Skin epidermis (tissue), 12 donors: Measurements from ENCODE around the gene PDE7B.
A peak's percentile ranks its signal among the peaks of the same experiment; 100 is the strongest.
"Not testable (repeated sequence)": the region's sequence is repeated elsewhere in the genome, so short reads cannot be mapped to it uniquely, and the experiment has no call there.

Experiments used
- H3K27ac ChIP-seq, 21 experiments: fragments of 200-600 bp; sonication (generic) in 11 of 21; one replicate each; pipeline ENCODE4 v1.5.0; 2020; ENCODE audit warnings: mild to moderate bottlenecking in 3 of 21, inconsistent platforms in 2 of 21, moderate library complexity in 2 of 21
- H3K4me3 ChIP-seq, 7 experiments: fragments of 200-600 bp; sonication (generic) in 2 of 7; one replicate each; pipeline ENCODE4 v1.5.0; 2020; ENCODE audit warnings: inconsistent platforms in 2 of 7, mild to moderate bottlenecking in 2 of 7, moderate library complexity in 1 of 7

Gene PDE7B

GRCh38 chr6:136189104-136189503 is 337.6 kb downstream of the PDE7B start:
- Histone ChIP-seq H3K27ac (no peak overlapping the region), H3K4me3 (no peak overlapping the region)

GRCh38 chr6:136191606-136192312 is 340.3 kb downstream of the PDE7B start:
- Histone ChIP-seq H3K27ac (no peak overlapping the region), H3K4me3 (no peak overlapping the region)

GRCh38 chr6:136192902-136193301 is 341.4 kb downstream of the PDE7B start:
- no peak overlapping the region for H3K4me3 ChIP-seq
- no peak overlapping the region for H3K27ac ChIP-seq

- H3K27ac ChIP-seq = no peak overlapping the region
- no peak overlapping the region for H3K4me3 ChIP-seq
These were observed 350.2 kb downstream of the PDE7B start for GRCh38 chr6:136201732-136202131.

- no peak overlapping the region for H3K27ac ChIP-seq
- H3K4me3 ChIP-seq = no peak overlapping the region
These were observed 357.3 kb downstream of the PDE7B start for GRCh38 chr6:136208783-136209182.

- H3K4me3 ChIP-seq = no peak overlapping the region
- no peak overlapping the region for H3K27ac ChIP-seq
These were observed 358.0 kb downstream of the PDE7B start for GRCh38 chr6:136209496-136209895.

- no peak overlapping the region for H3K27ac ChIP-seq
- no peak overlapping the region for H3K4me3 ChIP-seq
These were observed 359.1 kb downstream of the PDE7B start for GRCh38 chr6:136210398-136211165.

GRCh38 chr6:136212608-136213007 is 361.1 kb downstream of the PDE7B start:
- no peak overlapping the region for H3K27ac ChIP-seq
- H3K4me3 ChIP-seq = no peak overlapping the region

GRCh38 chr6:136213012-136213539 is 361.6 kb downstream of the PDE7B start:
- no peak overlapping the region for H3K27ac ChIP-seq
- H3K4me3 ChIP-seq = no peak overlapping the region

GRCh38 chr6:136213853-136214252 is 362.4 kb downstream of the PDE7B start:
- H3K4me3 ChIP-seq = no peak overlapping the region
- H3K27ac ChIP-seq = no peak overlapping the region

GRCh38 chr6:136216503-136217401 is 365.3 kb downstream of the PDE7B start:
- no peak overlapping the region for H3K4me3 ChIP-seq
- H3K27ac ChIP-seq = no peak overlapping the region

GRCh38 chr6:136224974-136225373 is 373.5 kb downstream of the PDE7B start:
- not testable (repeated sequence) for H3K27ac ChIP-seq, H3K4me3 ChIP-seq

- no peak overlapping the region for H3K27ac ChIP-seq
- no peak overlapping the region for H3K4me3 ChIP-seq
These were observed 374.0 kb downstream of the PDE7B start for GRCh38 chr6:136225496-136225895.

- Histone ChIP-seq H3K4me3 (peak overlapping the region in 2 of 7 experiments; percentile 7 to 11), H3K27ac (no peak overlapping the region)
These were observed 374.6 kb downstream of the PDE7B start for GRCh38 chr6:136226027-136226673.

- Histone ChIP-seq H3K4me3 (peak overlapping the region in 2 of 7 experiments; percentile 7 to 11), H3K27ac (peak overlapping the region in 1 of 21 experiments; percentile 22)
These were observed 375.3 kb downstream of the PDE7B start for GRCh38 chr6:136226674-136227377.

- Histone ChIP-seq H3K4me3 (no peak overlapping the region), H3K27ac (peak overlapping the region in 1 of 21 experiments; percentile 13)
These were observed 377.3 kb downstream of the PDE7B start for GRCh38 chr6:136228814-136229213.

- no peak overlapping the region for H3K27ac ChIP-seq
- H3K4me3 ChIP-seq = no peak overlapping the region
These were observed 378.8 kb downstream of the PDE7B start for GRCh38 chr6:136230219-136230853.

GRCh38 chr6:136232701-136233100 is 381.2 kb downstream of the PDE7B start:
- Histone ChIP-seq H3K4me3 (no peak overlapping the region), H3K27ac (no peak overlapping the region)

- H3K27ac ChIP-seq = no peak overlapping the region
These were observed 383.7 kb downstream of the PDE7B start for GRCh38 chr6:136235233-136235564.

More at GRCh38 chr6:136235233-136235564, 383.7 kb downstream of the PDE7B start:
- H3K4me3 ChIP-seq = no peak overlapping the region
